Forelimb muscle (tissue), 1 donor: ENCODE data around the gene ZNF556. TPM values are rescaled to one million over a fixed set of nuclear protein-coding genes. Genes with fewer than 3 reads are reported as not detected.
"Not testable (repeated sequence)": the region's sequence is repeated elsewhere in the genome, so short reads cannot be mapped to it uniquely, and the experiment has no call there.

Source experiments
- DNase-seq: peaks from one replicate; pipeline ENCODE4 v3.0.0-alpha.2; 2013; ENCODE audit warnings: low read depth
- polyA plus RNA-seq: library from polyadenylated mRNA; unstranded; fragments of 120-200 nt; gene quantifications from one replicate; pipeline ENCODE4 v1.2.1, GENCODE V29; 2013; ENCODE audit not compliant: insufficient read length

ZNF556 gene
- polyA plus RNA-seq, 1 donor: 50.9 TPM

DNA sequence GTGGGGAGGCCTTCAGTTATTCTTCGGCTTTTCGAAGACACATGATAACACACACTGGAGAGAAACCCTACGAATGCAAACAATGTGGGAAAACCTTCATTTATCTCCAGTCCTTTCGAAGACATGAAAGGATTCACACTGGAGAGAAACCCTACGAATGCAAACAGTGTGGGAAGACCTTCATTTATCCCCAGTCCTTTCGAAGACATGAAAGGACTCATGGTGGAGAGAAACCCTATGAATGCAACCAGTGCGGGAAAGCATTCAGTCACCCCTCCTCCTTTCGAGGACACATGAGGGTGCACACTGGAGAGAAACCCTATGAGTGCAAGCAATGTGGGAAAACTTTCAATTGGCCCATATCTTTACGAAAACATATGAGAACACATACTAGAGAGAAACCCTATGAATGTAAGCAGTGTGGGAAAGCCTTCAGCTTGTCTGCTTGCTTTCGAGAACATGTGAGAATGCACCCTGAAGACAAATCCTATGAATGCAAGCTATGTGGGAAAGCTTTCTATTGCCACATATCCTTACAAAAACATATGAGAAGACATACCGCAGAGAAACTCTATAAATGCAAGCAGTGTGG, 14.0 kb upstream of the ZNF556 start:
- no peak for DNase-seq

GRCh38 chr19:2854849-2855248, 12.3 kb upstream of the ZNF556 start:
- DNase-seq: no peak

DNA sequence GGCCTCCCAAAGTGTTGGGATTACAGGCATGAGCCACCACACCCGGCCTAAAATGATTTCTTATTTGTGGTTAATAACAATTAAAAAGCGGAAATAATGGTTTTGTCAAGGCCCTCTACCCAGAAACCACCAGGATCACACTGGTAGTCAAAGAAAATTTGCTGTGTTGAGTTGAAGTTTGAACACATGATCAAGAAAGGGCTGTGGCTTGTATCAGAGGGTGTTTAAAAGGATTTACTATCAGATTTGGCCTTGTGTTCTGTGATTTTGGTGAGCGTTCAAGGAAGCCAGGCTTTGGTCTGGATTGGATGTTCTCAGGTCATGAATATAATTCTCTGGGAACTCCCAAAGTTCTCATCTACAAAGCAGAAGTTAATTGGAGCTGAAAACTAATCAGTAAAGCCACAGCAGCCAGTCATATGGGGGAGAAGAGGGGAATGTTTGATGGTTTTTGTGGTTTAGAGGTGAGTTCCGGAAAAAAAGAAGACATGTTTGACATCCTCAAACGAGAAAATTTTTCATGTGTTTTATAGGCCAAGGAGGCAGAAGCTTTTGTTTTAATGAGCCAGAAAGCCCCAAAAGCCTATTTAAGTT, 10.6 kb upstream of the ZNF556 start:
- DNase-seq: no peak

DNA sequence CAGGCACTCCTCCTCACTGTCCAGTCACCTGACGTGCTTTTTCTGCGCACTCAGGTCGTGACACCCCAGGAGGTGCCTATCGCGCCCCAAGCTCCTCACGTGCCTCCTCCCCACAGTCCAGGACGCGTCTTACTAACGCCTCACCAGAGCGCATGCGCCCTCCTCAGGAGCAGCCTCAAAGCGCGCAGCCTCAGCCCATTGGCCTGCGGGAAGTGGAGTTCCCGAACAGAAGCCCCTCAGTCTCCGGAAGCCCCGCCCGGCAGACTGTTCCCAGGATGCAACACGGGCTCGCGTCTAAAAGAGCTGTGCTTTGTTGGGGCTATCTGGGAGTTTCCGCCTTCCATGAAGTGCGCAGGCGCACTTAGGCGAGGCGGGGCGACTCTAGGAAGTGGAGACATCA, 8.3 kb upstream of the ZNF556 start:
- no peak for DNase-seq

GRCh38 chr19:2863816-2864215, 3.3 kb upstream of the ZNF556 start:
- DNase-seq: no peak

DNA sequence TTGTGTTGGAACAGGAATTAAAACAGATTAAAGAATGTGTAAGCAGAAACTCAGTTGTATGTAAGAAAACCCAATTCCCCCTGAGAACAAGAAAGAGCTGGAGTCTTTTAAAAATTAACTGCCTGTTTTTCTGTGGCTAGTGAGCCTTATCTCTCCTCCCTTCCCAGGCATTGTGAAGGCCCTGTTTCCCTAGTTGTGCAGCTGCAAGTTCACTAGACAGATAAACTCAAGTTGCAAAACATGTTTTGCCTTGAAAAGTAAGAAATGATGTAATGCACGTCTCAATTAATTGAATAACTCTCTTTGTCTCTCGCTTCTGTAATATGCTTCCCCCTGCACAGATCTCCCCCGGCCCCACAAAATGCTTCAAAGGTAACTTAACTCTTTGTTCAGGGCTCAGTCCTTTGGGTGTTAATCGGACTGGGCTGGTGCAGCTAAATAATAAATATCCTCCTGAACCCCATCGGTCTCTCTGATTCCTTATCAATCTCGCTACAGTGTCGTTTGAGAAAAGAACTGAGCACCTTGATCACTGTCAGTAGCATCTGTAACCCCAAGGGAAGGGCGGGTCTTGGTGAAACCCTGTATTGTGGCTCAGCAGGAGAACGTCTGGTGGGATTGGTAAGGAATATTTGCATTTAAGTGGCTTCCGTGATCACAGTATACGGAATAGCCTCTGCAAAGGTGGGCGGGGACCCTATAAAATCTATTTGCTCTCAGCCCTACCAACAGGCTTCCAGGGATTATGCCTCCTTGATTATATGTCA, 1.6 kb upstream of the ZNF556 start:
- no peak for DNase-seq

DNA sequence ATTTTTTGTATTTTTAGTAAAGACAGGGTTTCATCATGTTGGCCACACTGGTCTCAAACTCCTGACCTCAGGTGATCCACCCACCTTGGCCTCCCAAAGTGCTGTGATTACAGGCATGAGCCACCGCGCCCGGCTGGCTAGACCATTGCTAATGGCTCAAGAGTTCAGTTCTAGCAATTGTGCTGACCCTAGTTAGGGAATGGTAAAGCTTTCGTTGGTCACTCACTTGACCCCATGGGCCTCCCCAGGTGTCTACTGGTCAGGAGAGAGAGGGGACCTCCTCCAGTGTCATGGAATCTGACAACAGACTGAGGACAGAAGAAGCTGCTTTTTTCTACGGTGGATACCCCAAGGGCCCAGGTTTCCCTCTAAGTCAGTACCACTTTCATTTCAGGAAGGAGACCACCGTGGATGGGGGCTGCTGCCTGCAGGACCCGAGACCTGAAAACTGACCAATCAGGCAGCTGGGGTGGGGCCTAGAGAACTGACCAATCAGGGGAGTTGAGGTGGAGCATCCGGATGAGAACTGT, 575 bp upstream of the ZNF556 start:
- no peak for DNase-seq

GRCh38 chr19:2869618-2870017, 2.5 kb downstream of the ZNF556 start:
- no peak for DNase-seq

- not testable (repeated sequence) for DNase-seq
Measured at GRCh38 chr19:2872175-2872574, 5.0 kb downstream of the ZNF556 start.

- DNase-seq: no peak
Measured at GRCh38 chr19:2877398-2878331, 10.5 kb downstream of the ZNF556 start.

DNA sequence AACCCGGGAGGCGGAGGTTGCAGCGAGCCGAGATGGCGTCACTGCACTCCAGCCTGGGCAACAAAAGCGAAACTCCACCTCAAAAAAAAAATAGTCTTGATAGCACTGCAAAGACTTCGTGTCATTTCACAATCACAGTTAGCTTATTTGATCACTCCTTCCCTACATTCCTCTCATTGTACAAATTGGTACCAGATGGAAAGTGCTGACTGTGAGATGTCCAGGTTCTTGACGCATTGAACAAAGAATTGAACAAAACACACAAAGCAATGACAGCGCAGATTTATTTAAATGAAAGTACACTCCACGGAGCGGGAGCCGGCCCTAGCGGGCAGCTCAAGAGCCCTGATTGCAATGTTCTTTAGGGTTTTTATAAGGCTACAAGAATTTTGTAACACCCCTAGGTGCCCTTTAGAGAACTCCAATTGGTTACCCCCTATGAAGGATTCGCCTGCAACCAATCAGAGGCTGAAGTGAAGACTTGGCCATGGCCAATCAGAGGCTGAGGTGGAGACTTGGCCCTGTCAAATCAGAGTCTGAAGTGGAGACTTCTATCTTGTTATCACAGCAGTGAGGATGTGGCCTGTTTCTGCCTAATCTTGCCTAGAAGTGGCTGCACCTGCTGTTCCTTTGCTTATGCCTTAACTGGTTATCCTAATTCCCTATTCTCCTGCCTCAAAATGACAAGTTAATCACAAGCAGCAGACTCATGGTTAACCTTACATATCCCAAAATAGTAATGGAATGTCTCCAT, 16.7 kb downstream of the ZNF556 start:
- no peak for DNase-seq

GRCh38 chr19:2885736-2886135, 18.6 kb downstream of the ZNF556 start:
- no peak for DNase-seq

DNA sequence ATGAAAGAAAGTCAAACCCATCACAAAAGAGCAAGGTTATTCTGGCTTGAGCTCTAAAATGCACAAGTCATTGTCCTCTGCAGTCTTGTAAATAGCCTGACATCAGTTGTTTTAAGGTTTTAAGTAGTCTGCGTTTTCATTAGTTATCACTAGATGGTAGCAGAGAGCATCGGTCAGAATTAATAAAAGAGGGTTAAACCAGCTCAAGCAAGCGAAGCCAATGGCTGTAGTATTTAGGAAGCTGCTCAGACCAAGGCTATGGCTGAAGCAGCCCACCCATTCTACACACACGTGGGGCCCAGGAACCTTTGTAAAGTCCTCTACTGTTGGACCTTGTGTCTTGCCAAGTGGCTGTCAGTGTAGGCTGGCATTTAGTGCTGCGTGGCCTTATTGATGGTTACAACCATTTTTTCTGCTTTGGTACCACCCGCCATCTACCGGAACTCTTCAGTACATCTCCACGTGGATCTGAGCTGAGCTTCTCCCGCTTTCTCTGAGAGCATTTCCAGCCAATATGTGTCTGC, 20.3 kb downstream of the ZNF556 start:
- peak; percentile 38 for DNase-seq

GRCh38 chr19:2888731-2889224, 21.6 kb downstream of the ZNF556 start:
- no peak for DNase-seq

- DNase-seq: not testable (repeated sequence)
Measured at GRCh38 chr19:2890531-2890930, 23.4 kb downstream of the ZNF556 start.

GRCh38 chr19:2896694-2897093, 29.6 kb downstream of the ZNF556 start:
- no peak for DNase-seq

DNA sequence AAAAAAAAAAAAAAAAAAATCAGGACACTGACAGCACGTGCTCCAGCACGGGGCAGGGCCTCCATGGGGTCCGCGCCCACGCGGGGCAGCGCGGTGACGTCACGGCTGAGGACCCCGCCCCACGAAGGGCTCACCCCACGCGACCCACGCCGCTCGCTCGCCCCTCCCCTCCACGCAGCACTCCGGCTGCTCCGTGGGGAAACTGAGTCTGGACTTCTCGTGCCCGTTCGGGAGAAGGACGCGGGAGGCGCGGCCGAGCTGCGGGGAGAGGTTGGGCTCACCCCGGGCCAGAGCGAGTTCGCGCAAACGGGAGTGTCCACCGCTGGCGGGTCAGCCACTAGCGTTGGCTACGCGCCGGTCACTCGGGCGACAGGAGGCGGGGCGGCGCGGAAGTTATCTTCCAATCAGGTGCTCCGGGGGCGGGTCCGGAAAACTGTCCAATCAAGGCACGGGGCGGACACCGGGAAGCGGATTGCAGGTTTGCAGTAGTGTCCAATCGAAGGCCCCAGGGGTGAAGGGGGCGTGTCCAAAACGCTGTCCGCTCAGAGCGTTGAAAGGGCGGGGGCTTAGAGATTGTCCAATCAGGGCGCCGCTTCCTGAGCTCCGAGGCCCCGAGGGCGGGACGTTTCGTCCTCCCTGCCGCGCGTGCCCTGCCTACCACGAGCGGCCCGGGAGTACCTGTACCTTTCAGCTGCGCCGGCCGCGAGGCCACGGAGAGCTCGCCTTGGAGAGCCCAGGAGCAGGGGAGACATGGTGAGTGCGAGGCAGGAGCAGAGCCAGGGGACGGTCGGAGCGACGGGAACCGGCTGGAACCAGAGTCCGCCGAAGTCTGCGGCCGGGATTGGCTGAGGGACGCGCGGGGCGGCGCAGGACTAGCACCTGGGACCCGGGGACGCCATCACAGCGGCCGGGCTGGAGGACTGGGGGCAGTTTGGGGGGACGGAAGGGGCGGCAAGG, 33.4 kb downstream of the ZNF556 start, which contains the start of gene ZNF57:
TSS of gene ZNF57 (plus strand) at position 633 of the 957 bp plus-strand sequence. CDS start at position 751, 118 bp downstream.
- peak; percentile 96 for DNase-seq

DNA sequence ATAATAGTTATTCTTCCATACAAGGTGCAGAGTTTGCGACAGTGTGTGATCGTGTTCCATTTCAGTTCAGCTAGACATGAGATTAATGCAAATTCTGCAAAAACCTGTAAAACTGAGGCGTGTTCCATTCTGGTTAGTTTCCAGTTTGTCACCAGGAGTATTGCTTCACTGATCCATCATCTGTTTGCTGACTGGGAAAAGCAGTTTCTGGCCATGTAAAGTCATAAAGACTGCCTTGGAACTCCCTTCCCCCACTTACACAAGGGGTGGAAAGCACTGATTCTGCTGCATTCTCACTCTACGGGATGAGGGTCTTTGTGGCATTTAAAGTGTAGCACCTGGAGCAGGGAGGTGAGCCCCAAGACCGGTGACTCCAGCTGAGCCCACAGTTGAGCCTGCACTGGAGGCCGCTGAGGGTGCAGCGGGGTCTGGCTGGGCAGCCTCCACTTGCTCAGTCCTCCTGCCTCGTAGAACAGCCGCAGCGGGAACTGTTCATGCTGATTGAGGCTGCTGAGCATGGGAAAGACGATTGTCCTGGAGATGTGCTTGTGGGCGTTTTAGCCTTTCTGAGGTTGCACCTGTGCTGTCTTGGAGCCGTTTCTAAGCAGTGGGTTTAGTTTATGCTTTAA, 35.6 kb downstream of the ZNF556 start:
- DNase-seq: no peak

DNA sequence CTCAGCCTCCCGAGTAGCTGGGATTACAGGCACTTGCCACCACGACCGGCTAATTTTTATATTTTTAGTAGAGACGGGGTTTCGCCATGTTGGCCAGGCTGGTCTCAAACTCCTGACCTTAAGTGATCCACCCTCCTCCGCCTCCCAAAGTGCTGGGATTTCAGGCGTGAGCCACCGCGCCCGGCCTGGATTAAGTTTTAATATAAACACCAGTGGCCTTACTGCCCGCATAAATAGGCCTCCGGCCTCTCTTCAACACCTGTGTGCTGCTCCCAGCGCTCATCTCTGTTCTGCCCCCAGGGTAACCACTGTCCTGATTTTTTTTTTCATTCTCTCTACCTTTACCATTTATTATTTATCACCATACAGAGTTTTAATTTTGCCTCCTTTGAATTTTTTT, 36.2 kb downstream of the ZNF556 start:
- DNase-seq: not testable (repeated sequence)
